ENCODE results near the gene PRX. TPM values are rescaled to one million over a fixed set of nuclear protein-coding genes. Genes with fewer than 3 reads are reported as not detected.

The PRX gene
- total and polyA plus RNA-seq, 2 of the 13 experiments (the other 11 are each of a cell fraction or from before 2014, with no cell fraction given) = 0.66 TPM

GRCh38 chr19:40443131-40443999 lies 30.2 kb upstream of the PRX start (continued):
- TF ChIP-seq ZHX1 (CRISPR knock-in tag; IDR thresholded peaks at IDR 0.05; ENCODE audit: low read depth) (no peak), MED8 (CRISPR knock-in tag; IDR thresholded peaks at IDR 0.05; ENCODE audit: insufficient replicate concordance) (no peak), E2F5 (CRISPR knock-in tag; conservative IDR thresholded peaks at IDR 0.05) (no peak), ZBTB37 (CRISPR knock-in tag; IDR thresholded peaks at IDR 0.05) (no peak), MXD1 (CRISPR knock-in tag; IDR thresholded peaks at IDR 0.05) (no peak), MTA1 (CRISPR knock-in tag; IDR thresholded peaks at IDR 0.05; ENCODE audit: borderline replicate concordance) (no peak), HNF4A (CRISPR knock-in tag; IDR thresholded peaks at IDR 0.05) (peak; percentile 8; the same call in 1 of the 2 replicates), ZFAT (CRISPR knock-in tag; conservative IDR thresholded peaks at IDR 0.05) (no peak), UBTF (CRISPR knock-in tag; IDR thresholded peaks at IDR 0.05) (no peak), ZFP1 (CRISPR knock-in tag; IDR thresholded peaks at IDR 0.05) (no peak), CREBL2 (CRISPR knock-in tag; IDR thresholded peaks at IDR 0.05; ENCODE audit: borderline replicate concordance) (no peak), TIGD3 (CRISPR knock-in tag; IDR thresholded peaks at IDR 0.05; ENCODE audit: borderline replicate concordance) (peak; percentile 19; the same call in 1 of the 2 replicates), CEBPB (IDR thresholded peaks at IDR 0.05; ENCODE audit: borderline replicate concordance, low read depth, low read length) (no peak)

Measured in HepG2 (cell line).